H1 (cell line): ENCODE measurements around the gene HNRNPU. TPM values are rescaled to one million over a fixed set of nuclear protein-coding genes. Genes with fewer than 3 reads are reported as not detected.

Experiments used
- CBX8 ChIP-seq: fragments of 300-800, 300-1000 bp; sonication (generic); IDR thresholded peaks from 2 replicates; pipeline ENCODE4 v1.7.1; 2016; ENCODE audit warnings: low read depth, low read length, borderline replicate concordance
- JUND ChIP-seq: IDR thresholded peaks from 2 replicates; pipeline ENCODE4 v1.6.1; 2011; ENCODE audit warnings: mild to moderate bottlenecking, improper control_type of control experiment, low read length
- KDM1A ChIP-seq: fragments of 200-600, 300-600 bp; sonication (generic); IDR thresholded peaks from 2 replicates; pipeline ENCODE4 v1.7.1; 2016; ENCODE audit warnings: mild to moderate bottlenecking, low read length, borderline replicate concordance
- SP4 ChIP-seq: IDR thresholded peaks from 2 replicates; pipeline ENCODE4 v1.6.1; 2012; ENCODE audit warnings: low read length, inconsistent platforms
- SRF ChIP-seq: IDR thresholded peaks from 2 replicates; pipeline ENCODE4 v1.6.1; 2011; ENCODE audit warnings: mild to moderate bottlenecking, low read depth, low read length, moderate library complexity
- polyA plus RNA-seq, 7 experiments: library from polyadenylated mRNA; depleted of rRNA in 3 of 7; stranded (reverse) in 5 of 7; unstranded in 2 of 7; fragments of >200 nt in 5 of 7; fragments of 200-250 nt in 2 of 7; gene quantifications; 1 replicate in 5 of 7; 2 replicates in 1 of 7; 4 replicates in 1 of 7; pipeline versions ENCODE4 v1.2.1 to v1.2.3, GENCODE V29; 2011 to 2013; ENCODE audit warnings: missing spikeins in 2 of 7, mixed read lengths in 2 of 7
- total RNA-seq: library from RNA; stranded (reverse); fragmentation: NEBNext Ultra II Directional; extraction: Animal tissue kit (Norgen Biotek cat#: 25700); gene quantifications from 2 replicates; pipeline ENCODE4 v1.2.1, GENCODE V29; 2021

The HNRNPU gene
- total and polyA plus RNA-seq, 2 of the 8 experiments (the other 6 are each of a cell fraction or from before 2014, with no cell fraction given): 95.6 to 606 TPM

DNA sequence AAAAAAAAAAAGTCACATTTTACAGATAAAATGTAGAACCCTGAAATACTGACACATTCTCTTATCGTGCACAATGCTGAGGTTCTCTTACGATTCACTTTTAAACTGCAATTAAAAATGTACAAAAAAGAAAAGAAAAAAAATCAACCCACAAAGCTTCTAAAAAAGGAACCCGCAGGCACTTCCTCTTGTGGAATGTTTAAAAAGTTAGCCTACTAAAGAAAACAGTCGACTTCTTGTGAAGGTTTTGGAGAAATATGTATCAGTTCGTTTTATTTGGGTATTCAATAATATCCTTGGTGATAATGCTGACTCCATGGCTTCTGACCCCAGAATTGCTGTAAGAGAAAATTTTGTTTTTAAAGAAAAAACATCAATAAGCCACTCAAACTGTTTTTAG, 10.2 kb downstream of the HNRNPU start (continued):
- TF ChIP-seq SP4: no peak
- TF ChIP-seq SRF: no peak
- no peak for TF ChIP-seq KDM1A
- TF ChIP-seq JUND: no peak
- TF ChIP-seq CBX8: no peak
- TF ChIP-seq, all 59 proteins: peak for 0
